Natural killer cell (primary cell): ENCODE results near the gene CHD3. TPM values are rescaled to one million over a fixed set of nuclear protein-coding genes. Genes with fewer than 3 reads are reported as not detected.
"Not testable (repeated sequence)": the region's sequence is repeated elsewhere in the genome, so short reads cannot be mapped to it uniquely, and the experiment has no call there.

ENCODE experiments used
- ATAC-seq, 3 donors: fragments of 150-1000 bp in 2 of 3; fragments of 200-7000 bp in 1 of 3; cut with Tn5 transposase; 1 replicate in 1 of 3; 2 replicates in 2 of 3; pipeline ENCODE4 v1.10.0; 2021; ENCODE audit warnings: mild to moderate bottlenecking in 2 of 3, moderate library complexity in 2 of 3
- DNase-seq, 2 donors: peaks; one replicate each; pipeline versions ENCODE4 v3.0.0 to v3.0.0-alpha.2; 2013 to 2021; ENCODE audit warnings: mixed read lengths in 1 of 2
- H3K27ac ChIP-seq: one replicate; pipeline ENCODE4 v1.5.1; 2013; ENCODE audit warnings: mild to moderate bottlenecking, low read length
- H3K27me3 ChIP-seq: one replicate; pipeline ENCODE4 v1.6.1; 2013; ENCODE audit warnings: low read length; ENCODE audit not compliant: control insufficient read depth, insufficient read depth
- H3K36me3 ChIP-seq: one replicate; pipeline ENCODE4 v1.6.1; 2013; ENCODE audit warnings: low read length; ENCODE audit not compliant: control insufficient read depth, insufficient read depth
- H3K4me1 ChIP-seq: one replicate; pipeline ENCODE4 v1.6.1; 2013; ENCODE audit warnings: low read length; ENCODE audit not compliant: control insufficient read depth, insufficient read depth
- H3K4me3 ChIP-seq: one replicate; pipeline ENCODE4 v1.5.1; 2013; ENCODE audit warnings: low read length
- H3K9me3 ChIP-seq: one replicate; pipeline ENCODE4 v1.6.1; 2013; ENCODE audit warnings: low read length; ENCODE audit not compliant: control insufficient read depth, insufficient read depth
- H3K27ac Mint-ChIP-seq, 2 donors: one replicate each; pipeline ENCODE4 v1.8.0; 2022; ENCODE audit warnings: mild to moderate bottlenecking in 2 of 2, mixed read lengths in 2 of 2, moderate library complexity in 1 of 2
- H3K27me3 Mint-ChIP-seq, 2 donors: one replicate each; pipeline ENCODE4 v1.8.0; 2022; ENCODE audit warnings: low read depth in 2 of 2, mixed read lengths in 2 of 2
- H3K36me3 Mint-ChIP-seq: one replicate; pipeline ENCODE4 v1.8.0; 2022; ENCODE audit warnings: mixed read lengths
- H3K4me1 Mint-ChIP-seq, 2 donors: one replicate each; pipeline ENCODE4 v1.8.0; 2022; ENCODE audit warnings: mixed read lengths in 2 of 2
- H3K4me3 Mint-ChIP-seq: one replicate; pipeline ENCODE4 v1.8.0; 2022; ENCODE audit warnings: mild to moderate bottlenecking, moderate library complexity, mixed read lengths
- H3K9me3 Mint-ChIP-seq, 2 donors: one replicate each; pipeline ENCODE4 v1.8.0; 2022; ENCODE audit warnings: mixed read lengths in 2 of 2
- CTCF ChIP-seq: fragments of 200-600 bp; IDR thresholded peaks from one replicate; pipeline ENCODE4 v1.8.0; 2022; ENCODE audit warnings: antibody characterized with exemption
- WGBS: methylation state at CpG from one replicate; pipeline ENCODE4 v1.1.7; 2013; ENCODE audit warnings: missing lambda C conversion rate; ENCODE audit not compliant: insufficient coverage; 5-methylcytosine and 5-hydroxymethylcytosine counted together
- intact Hi-C: fragments of 100-400 bp; cut with micrococcal nuclease; formaldehyde crosslinking; loops from one replicate; pipeline ENCODE4 v1.14.2; 2022
- total RNA-seq, 4 donors: library from RNA; stranded (reverse); fragments of 120-200 nt in 1 of 4; gene quantifications; one replicate each; pipeline versions ENCODE4 v1.2.3 to v1.2.4, GENCODE V29; 2013 to 2022

Gene CHD3
- total RNA-seq, 3 donors from 2014 or later (not counting 1 experiment from before 2014, with no cell fraction given): 215 to 275 (median 218) TPM

GRCh38 chr17:7950578-7950977 is 62.0 kb downstream of the CHD3 start:
- Histone ChIP-seq H3K36me3 (peaks cover 29% of the 10 kb centered on the region), H3K4me3 (no peak overlapping the region), H3K27ac (no peak overlapping the region), H3K4me1 (peaks cover 4% of the 10 kb centered on the region), H3K27me3 (no peaks in the 10 kb centered on the region), H3K9me3 (no peaks in the 10 kb centered on the region)
- Mint-ChIP-seq H3K27ac (no peak overlapping the region), H3K36me3 (no peaks in the 10 kb centered on the region), H3K9me3 (no peaks in the 10 kb centered on the region), H3K4me1 (no peaks in the 10 kb centered on the region), H3K4me3 (no peak overlapping the region), H3K27me3 (no peaks in the 10 kb centered on the region)
- TF ChIP-seq CTCF: no peak
- intact Hi-C loops: no loop called here
- ATAC-seq (no peak), DNase-seq (no peak)
- no CpG with 5 or more reads among the region's 3 CpGs for WGBS

- H3K9me3 ChIP-seq: no peaks in the 10 kb centered on the region
- Mint-ChIP-seq H3K9me3 (no peaks in the 10 kb centered on the region), H3K27ac (no peak overlapping the region), H3K4me1 (no peaks in the 10 kb centered on the region), H3K36me3 (no peaks in the 10 kb centered on the region), H3K27me3 (no peaks in the 10 kb centered on the region), H3K4me3 (no peak overlapping the region)
- H3K27me3 ChIP-seq: no peaks in the 10 kb centered on the region
- intact Hi-C loops: no loop called here
- peaks cover 4% of the 10 kb centered on the region for H3K4me1 ChIP-seq
- no peak overlapping the region for H3K27ac ChIP-seq
- peaks cover 22% of the 10 kb centered on the region for H3K36me3 ChIP-seq
- peak in 1 of 3 donors; percentile 34 for ATAC-seq
- no peak overlapping the region for H3K4me3 ChIP-seq
- no peak for TF ChIP-seq CTCF
- DNase-seq: peak in 1 of 2 donors; percentile 39
- WGBS: 52% methylated on average over 4 of the region's 5 CpGs
These were observed 62.7 kb downstream of the CHD3 start for GRCh38 chr17:7951143-7951792.

GRCh38 chr17:7953266-7953665 is 64.7 kb downstream of the CHD3 start:
- peaks cover 11% of the 10 kb centered on the region for H3K36me3 ChIP-seq
- WGBS: 94% methylated on average over 13 of the region's 13 CpGs
- H3K4me3 Mint-ChIP-seq, H3K27me3 ChIP-seq, H3K9me3 Mint-ChIP-seq, H3K27ac ChIP-seq, H3K4me3 ChIP-seq, DNase-seq, H3K27ac Mint-ChIP-seq, H3K36me3 Mint-ChIP-seq, H3K9me3 ChIP-seq, ATAC-seq, H3K4me1 ChIP-seq, H3K27me3 Mint-ChIP-seq, H3K4me1 Mint-ChIP-seq, intact Hi-C loops: not testable (repeated sequence)

GRCh38 chr17:7955414-7956227 is 67.0 kb downstream of the CHD3 start:
- H3K4me1 Mint-ChIP-seq: no peaks in the 10 kb centered on the region
- WGBS: 83% methylated on average over 13 of the region's 13 CpGs
- Histone ChIP-seq H3K4me1 (peaks cover 4% of the 10 kb centered on the region), H3K27me3 (no peaks in the 10 kb centered on the region), H3K27ac (no peak overlapping the region), H3K36me3 (no peaks in the 10 kb centered on the region), H3K4me3 (no peak overlapping the region), H3K9me3 (no peaks in the 10 kb centered on the region)
- H3K27ac Mint-ChIP-seq: no peak overlapping the region
- TF ChIP-seq CTCF: no peak
- no peak for ATAC-seq
- no peaks in the 10 kb centered on the region for H3K9me3 Mint-ChIP-seq
- H3K4me3 Mint-ChIP-seq: no peak overlapping the region
- intact Hi-C loops: no loop called here
- no peak for DNase-seq
- H3K27me3 Mint-ChIP-seq: peaks cover 0 to 4% of the 10 kb centered on the region in 2 donors
- H3K36me3 Mint-ChIP-seq: no peaks in the 10 kb centered on the region
